Activated gamma-delta T cell (primary cell): ENCODE data around the gene SLC27A5.
"Not testable (repeated sequence)": the region's sequence is repeated elsewhere in the genome, so short reads cannot be mapped to it uniquely, and the experiment has no call there.

ENCODE experiments used
- DNase-seq: peaks from one replicate; lab custom pipeline; 2025; lab: John Stamatoyannopoulos, UW

Gene SLC27A5

DNA sequence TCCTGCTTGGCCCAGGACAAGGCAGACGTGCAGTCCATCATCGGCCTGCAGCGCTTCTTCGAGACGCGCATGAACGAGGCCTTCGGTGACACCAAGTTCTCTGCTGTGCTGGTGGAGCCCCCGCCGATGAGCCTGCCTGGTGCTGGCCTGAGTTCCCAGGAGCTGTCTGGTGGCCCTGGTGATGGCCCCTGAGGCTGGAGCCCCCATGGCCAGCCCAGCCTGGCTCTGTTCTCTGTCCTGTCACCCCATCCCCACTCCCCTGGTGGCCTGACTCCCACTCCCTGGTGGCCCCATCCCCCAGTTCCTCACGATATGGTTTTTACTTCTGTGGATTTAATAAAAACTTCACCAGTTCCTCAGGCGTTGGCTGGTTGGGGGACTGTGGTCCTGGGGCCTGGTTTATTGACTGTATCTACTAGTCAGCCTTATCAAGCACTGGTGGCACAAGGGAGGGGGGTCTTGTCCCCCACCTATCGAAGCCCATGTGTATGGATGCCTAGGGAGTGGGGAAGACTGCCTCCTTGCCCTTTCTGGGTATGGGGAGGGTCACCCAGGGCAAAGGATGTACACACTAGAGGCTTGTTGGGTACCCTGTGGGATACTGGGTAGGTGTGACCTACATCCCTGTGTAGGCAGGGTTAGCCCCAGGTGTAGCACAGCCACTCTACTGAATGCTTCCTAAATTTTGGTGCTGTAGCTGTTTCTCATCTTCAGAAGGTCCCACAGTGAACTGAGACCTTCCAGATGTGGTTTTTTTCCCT is 38.8 kb upstream of the SLC27A5 start:
- no peak for DNase-seq

DNA sequence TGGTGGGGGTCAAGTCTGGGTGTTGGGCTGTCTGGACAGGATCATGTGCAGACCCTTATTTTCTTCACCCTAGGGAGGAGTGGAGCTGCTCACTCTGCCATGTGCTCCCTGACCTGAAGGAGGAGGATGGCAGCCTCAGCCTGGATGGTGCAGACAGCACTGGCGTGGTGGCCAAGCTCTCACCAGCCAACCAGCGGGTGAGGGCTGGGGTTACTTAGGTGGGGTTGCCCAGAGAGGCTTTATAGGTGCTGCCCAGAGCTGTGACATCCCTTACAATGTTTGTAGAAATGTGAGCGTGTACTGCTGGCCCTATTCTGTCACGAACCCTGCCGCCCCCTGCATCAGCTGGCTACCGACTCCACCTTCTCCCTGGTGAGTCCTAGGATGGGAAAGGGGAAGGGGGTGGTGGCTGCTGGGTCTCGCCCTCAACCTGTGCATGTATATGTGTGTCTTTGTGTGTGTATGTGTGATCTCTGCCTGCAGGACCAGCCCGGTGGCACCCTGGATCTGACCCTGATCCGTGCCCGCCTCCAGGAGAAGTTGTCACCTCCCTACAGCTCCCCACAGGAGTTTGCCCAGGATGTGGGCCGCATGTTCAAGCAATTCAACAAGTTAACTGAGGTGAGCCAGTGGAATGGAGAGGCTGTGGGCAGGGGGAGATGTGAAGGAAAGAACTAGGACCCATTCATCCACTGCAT is 38.0 kb upstream of the SLC27A5 start:
- no peak for DNase-seq

GRCh38 chr19:58548859-58549663 is 37.3 kb upstream of the SLC27A5 start:
- no peak for DNase-seq

GRCh38 chr19:58547323-58548312 is 35.8 kb upstream of the SLC27A5 start:
- DNase-seq, result no peak

DNA sequence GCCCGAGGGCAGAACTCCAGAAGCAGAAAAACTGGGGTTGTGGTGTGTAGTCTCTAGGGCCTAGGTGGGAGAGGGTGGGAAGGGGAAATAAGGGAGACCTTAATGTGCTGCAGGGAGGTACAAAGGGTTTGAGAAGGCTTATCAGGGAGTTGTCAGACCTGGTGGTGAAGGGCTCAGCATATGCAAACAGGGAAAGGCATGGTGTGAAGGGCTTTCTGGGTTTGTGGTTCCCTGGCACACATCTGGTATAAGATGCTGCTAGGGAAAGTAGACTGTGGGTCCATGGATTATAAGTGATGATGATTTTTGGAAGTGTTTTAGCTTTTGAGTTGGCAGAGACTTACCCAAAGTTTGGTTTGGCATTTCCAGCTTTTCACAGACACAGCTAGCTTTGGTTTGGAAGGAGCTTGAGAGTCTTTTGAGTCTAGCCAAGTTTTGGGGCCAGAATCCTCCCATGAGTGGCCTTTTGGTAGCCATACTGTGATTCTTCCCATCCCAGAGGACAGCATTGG is 34.3 kb upstream of the SLC27A5 start:
- no peak for DNase-seq

GRCh38 chr19:58545286-58546018 is 33.7 kb upstream of the SLC27A5 start:
- DNase-seq, result no peak

GRCh38 chr19:58544591-58545285 is 32.9 kb upstream of the SLC27A5 start:
- DNase-seq, result no peak

DNA sequence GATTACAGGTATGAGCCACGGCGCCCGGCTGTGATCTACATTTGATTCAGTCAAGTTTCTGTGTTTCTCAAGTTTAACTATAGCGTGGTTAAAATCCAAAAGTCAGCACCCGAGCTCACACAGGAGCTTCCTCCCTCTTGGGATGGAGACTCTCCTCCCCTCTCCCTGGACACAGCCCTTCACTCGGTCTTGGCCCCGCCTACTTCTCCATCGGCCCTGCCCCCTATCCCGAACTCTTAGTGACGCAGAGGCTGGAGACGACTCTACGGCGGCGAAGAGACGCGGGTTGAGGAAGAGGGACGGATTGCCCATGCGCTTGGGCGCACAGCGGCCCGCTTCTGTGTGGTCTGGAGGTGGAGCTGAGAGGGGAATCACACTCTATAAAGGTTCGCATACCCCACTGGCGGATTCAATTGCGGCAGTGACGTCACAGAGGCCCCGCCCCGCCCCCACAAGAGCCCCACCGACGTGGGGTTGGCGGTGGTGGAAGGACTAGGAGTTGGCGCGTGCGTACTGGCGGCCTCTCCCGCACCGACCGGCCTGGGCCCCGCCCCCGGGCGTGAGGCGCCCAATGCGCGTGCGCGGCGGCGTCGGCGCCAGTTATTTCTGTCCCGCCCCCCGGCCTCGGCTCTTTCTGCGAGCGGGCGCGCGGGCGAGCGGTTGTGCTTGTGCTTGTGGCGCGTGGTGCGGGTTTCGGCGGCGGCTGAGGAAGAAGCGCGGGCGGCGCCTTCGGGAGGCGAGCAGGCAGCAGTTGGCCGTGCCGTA is 32.2 kb upstream of the SLC27A5 start, which contains the start of gene TRIM28:
Gene TRIM28 (plus strand): TSS at position 239 of the 765 bp plus-strand sequence. CDS start 694 bp downstream, outside the sequence.
- DNase-seq, result no peak

- DNase-seq, result not testable (repeated sequence)
Observed at GRCh38 chr19:58542641-58543372, 31.0 kb upstream of the SLC27A5 start.

DNA sequence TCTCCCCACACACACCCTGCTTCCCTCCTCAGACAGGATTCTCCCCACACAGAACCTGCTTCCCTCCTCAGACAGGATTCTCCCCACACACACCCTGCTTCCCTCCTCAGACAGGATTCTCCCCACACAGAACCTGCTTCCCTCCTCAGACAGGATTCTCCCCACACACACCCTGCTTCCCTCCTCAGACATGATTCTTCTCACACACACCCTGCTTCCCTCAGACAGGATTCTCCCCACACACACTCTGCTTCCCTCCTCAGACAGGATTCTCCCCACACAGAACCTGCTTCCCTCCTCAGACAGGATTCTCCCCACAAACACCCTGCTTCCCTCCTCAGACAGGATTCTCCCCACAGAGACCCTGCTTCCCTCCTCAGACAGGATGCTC is 27.4 kb upstream of the SLC27A5 start:
- not testable (repeated sequence) for DNase-seq

DNA sequence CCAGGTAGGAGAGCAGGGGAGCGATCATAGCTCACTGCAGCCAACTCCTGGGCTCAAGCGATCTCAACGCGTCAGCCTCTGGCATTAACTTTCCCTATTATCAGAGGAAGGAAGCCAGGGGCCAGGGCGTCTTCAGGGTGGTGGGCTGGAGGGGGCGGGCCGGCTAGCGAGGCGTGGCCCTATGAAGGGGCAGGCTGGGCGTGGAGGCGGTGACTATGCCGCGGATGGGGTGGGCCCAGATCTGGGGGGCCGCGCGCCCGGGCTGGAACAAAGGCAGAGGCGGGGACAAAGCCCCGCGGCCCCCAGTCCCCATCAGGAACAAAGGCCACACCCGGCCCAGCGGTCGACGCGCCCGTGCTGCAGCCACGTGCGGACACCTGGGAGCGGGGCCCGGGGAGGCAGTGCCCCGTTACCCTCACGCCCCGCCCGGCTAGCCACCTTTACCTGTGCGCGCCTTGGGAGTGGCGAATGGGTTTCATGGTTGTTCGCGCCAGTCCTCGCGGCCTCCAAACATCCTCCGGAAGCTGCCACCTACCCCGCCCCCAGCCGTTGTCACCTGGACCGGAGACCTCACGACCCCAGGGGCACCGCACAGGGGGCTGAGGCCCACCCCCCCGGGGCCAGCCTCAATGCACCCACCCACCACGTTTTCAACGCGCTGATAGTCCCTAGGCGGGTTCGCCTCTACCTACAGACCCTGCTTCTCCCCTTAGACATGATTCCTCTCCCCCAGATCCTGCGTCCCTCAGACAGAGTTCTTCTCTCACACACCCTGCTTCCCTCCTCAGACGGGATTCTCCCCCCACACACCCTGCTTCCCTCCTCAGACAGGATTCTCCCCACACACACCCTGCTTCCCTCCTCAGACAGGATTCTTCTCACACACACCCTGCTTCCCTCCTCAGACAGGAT is 26.7 kb upstream of the SLC27A5 start:
- DNase-seq, result no peak

DNA sequence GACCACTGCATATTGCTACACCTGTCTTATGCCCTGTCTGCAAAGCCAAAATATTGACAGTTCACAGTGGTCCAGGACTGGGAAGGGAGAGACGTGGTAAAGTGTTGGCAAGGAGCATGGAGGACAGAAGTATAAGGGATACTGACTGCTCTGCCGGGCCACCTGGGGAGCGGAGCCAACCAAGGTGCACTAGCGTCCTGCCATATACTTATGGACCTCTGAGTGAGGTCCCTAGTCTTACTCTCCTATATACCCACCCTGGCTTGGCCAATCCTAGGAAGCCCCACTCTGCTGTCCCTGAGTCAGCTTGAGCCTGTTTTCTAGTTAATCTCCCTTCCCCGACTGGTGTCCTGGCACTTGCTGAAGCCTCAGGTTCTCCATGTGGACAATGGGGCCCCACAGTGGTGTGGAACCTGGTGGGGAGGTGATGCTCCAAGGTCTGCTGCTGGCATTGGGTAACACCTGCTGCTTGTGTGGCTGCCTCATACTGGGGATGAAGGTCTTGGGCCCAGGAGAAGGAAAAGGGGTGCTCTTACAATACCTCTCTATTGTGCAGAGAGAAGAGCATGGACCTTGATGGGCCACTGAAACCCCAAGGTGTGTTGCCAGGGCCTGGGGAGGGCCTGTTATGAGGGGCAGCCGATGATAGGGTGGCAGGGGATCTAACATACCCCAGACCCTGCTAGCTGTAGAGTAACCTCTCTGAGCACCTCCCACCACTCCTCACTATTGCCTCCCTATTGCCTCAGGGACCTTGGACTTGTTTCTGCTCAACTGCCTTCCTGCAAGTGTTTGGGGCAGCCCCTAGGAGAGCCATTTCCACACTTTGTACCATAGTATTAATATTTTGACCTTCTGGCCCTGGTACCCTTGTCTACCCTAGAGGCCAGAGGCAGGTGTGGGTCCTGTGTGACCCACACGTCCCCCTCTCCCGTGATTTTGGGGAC is 25.3 kb upstream of the SLC27A5 start:
- DNase-seq, result no peak

- no peak for DNase-seq
Observed at GRCh38 chr19:58535857-58536256, 24.1 kb upstream of the SLC27A5 start.

DNA sequence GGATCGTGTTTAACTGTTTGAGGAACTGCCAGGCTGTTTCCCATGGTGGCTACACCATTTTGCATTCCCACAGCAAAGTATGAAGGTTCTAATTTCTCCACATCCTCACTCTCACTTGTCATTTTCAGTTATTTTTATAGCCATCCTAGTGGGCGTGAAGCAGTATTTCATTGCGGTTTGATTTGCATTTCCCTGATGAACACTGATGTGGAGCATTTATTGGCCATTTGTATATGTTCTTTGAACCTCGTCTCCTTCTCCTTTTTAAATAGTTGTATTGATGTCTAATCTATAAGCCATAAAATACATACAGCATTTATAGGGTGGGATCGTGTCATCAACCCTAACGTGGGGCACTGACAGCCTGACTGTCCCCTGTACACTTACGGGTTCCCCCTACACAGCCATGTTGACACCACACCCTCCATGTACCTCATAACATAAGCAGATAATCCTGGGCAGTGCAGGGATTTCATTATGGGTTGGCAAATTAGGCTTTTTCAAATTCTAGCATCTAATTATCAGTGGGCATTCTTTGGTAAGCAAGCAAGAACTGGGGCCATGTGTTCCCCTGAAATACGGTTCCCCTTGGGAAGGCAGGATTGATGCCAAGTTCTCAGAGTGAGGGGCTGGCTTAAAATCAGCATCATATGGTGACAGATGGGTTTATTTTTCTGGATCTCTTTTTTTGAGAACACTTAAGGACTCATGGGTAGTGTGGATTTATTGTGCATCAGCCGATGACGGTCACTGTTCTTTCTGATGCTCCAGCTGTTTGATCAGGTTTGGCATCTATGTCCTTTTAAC is 19.4 kb upstream of the SLC27A5 start:
- DNase-seq, result no peak

DNA sequence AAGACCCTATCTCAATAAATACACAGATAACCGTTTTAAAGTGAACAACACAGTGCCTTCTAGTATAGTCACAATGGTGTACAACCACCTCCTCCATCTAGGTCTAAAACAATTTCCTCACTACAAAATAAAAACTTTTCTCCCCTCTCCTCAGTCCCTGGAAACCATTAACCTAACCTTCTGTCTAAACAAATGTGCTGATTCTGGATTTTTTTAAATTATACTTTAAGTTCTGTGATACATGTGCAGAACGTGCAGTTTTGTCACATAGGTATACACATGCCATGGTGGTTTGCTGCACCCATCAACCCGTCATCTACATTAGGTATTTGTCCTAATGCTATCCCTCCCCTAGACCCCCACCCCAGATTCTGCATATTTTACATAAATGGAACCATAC is 17.6 kb upstream of the SLC27A5 start:
- DNase-seq, result no peak
